Stimulated activated CD8-positive, alpha-beta memory T cell treated with anti-CD3 and anti-CD28 coated beads, Interleukin-4, amount 100 ng/mL, for 4 hours (primary cell): Measurements from ENCODE around the gene POMP.
"Not testable (repeated sequence)": the region's sequence is repeated elsewhere in the genome, so short reads cannot be mapped to it uniquely, and the experiment has no call there.

ENCODE experiments used
- DNase-seq, 2 donors: peaks; one replicate each; pipeline ENCODE4 v3.0.0-alpha.2; 2020; ENCODE audit warnings: low read depth in 2 of 2, low spot score in 1 of 2

Gene POMP

GRCh38 chr13:28637714-28638355, 21.1 kb upstream of the POMP start:
- no peak for DNase-seq

GRCh38 chr13:28638756-28639155, 20.2 kb upstream of the POMP start:
- DNase-seq = no peak

DNA sequence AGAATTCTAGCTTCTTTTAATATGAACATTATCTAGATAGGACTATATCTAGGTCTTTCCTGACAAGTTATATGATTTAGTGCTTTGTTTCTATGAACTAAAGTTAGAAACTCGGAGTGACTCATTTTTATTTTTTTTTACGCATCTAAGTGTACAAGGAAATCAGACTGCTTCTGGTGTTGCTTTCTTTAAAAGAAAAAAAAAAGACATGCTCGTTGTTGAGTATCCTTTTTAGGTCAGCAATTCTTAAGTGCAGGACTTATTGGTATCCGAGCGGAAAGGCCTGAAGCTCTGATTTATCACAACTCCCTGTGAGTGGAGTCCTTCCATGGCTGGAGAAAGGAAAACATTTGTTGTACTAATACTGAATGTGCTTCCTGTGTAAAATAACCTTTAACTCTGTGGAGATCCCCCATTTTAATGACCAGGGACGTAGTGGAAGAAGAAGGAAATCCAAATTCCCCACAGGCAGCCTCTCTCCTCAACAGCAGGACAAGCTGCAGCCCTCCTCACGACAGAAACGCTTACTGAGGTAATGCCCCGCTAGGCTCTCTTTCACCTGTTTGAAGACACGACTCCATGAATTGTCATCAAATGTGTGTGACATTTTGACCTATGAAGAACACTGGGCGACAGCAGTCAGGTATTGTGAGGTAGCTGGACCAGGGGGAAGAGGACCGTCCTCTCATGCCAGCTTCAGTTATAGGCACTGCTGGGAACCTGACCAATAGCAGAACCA, 17.9 kb upstream of the POMP start:
- no peak for DNase-seq

DNA sequence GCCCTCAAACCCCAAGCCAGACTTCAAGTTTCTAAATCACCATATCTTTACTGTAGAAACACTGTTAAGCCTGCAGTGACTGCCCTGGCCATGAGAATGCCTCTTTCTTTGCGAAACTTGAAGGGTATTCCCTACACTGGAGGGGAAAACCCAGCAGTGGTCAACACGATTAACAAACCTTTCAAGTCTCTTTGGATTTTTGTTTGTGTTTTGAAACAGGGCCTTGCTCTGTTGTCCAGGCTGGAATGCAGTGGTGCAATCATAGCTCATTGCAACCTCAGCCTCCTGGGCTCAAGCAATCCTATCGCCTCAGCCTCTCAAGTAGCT, 17.4 kb upstream of the POMP start:
- no peak for DNase-seq

- no peak for DNase-seq
Observed at GRCh38 chr13:28650284-28650683, 8.6 kb upstream of the POMP start.

- no peak for DNase-seq
Observed at GRCh38 chr13:28651810-28652401, 7.0 kb upstream of the POMP start.

GRCh38 chr13:28653111-28653510, 5.8 kb upstream of the POMP start:
- no peak for DNase-seq

DNA sequence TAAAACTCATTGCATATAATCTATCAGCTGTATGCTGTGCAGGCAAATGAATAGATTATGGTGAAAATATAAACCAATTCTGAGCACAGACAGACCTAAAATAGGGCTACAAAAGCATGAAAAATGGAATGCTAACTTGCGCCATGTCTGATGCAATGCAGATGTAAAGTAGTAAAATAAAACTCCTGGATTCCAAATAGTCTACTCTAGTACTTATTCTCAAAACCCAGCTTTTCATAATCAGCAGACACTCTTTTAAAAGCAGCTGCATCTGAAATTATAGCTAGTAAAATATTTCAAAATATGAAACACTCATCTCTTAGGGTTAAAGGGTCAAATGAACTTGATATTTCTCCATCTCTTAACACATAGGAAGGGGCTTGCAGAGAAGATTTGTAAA, 4.7 kb upstream of the POMP start:
- DNase-seq = no peak

GRCh38 chr13:28655561-28655960, 3.4 kb upstream of the POMP start:
- no peak for DNase-seq

- DNase-seq = no peak
Observed at GRCh38 chr13:28657784-28658538, 969 bp upstream of the POMP start.

DNA sequence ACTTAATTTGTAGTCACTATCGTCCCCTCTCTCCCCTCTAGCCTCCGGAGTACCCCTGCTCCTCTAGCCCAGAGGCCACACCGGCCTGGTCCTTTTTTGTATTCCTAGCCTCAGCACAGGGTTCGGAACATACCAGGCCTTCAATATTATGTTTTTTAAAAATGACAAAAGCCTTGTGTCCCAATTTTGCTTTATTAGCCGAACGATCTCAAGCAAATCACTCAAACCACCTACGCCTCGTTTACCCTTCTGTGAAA, 463 bp upstream of the POMP start:
- DNase-seq = no peak

- DNase-seq = no peak
Observed at GRCh38 chr13:28659621-28659970, 666 bp downstream of the POMP start.

DNA sequence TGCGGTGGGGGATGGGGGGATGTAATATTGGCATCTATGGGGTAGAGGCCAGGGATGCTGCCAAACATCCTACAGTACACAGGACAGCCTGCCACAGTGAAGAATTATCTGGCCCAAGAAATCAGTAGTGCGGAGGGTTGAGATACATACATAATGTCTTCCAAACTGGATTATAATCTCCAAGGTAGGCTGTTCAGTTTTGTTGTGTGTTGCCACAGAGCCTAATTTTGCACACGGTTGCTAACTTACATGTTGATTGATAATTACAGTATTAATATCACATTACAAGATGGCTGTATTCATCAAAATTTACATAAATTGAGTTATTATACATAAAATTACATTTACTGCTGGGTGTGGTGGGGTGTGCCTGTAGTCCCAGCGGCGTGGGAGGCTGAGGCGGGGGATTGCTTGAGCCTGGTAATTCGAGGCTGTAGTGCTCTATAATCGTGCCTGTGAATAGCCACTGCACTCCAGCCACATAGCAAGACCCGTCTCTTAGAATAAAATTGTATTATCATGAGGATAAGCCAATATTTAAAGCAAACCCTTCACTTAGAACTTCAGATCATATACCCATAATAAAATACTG, 8.1 kb downstream of the POMP start:
- no peak for DNase-seq

DNA sequence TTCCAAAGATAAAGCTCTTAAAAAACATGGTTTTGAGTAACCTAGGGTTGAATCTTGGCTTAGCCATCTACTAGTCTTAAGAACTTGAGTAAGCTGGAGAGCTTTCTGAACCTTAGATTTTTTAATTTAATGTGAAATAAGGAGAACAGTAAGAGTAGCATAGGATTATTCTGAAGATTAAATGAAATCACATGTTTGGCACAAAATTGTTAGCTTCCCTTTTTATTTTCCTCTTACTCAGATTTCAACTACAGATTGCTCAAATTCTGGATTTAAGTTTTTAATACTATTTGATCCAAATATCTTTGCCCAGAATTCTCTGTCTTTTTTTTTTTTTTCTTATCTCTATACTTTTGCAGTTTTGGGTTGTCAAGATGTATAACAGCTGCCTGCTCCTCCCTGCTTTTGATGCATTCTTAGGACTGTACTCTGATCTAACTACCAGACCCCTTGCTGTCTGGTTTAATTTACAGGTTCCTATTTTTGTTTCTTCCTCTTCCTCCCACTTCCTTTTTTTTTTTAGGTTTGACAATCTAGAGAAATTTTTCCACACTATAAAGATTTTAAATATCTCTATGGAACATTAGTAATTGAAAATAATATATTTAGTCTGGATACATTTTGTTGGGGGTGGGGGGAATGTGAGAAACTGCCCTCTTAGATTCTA, 12.3 kb downstream of the POMP start:
- DNase-seq = no peak

DNA sequence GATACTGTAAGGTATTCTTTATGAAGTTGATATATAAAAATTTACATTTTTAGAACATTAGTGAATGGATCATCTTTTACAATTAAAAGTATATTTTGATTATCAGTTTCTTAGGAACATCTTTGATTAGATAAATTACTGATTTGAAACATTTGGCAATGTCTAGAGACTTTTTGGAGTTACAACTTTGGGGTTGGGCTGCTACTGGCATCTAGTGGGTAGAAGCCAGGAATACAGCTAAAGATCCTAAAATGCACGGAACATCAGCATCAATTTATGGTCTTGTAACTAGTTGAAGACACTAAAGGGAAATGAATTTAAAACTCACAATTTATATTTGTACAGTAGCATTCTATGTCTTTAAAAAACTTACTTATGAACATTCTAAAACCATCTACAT, 19.9 kb downstream of the POMP start:
- no peak for DNase-seq

DNA sequence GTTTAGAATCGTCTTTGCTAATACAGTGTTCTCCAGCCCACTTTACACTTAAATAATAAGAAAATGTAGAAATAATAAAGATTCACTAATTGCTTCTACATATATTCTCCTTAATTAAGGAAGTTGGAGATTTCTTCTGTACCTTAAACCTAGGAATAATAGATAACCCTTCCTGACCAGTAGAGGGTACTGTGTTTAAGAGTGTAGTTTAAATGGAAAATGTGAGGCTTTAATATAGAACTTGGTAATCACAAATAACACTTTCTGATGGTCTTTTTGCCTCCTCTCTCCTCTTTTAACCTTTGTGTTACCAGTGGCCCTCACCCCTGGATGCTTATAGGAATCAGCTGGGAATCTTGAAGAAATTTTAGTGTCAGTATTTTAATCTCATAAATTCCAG, 20.7 kb downstream of the POMP start:
- DNase-seq = no peak

DNA sequence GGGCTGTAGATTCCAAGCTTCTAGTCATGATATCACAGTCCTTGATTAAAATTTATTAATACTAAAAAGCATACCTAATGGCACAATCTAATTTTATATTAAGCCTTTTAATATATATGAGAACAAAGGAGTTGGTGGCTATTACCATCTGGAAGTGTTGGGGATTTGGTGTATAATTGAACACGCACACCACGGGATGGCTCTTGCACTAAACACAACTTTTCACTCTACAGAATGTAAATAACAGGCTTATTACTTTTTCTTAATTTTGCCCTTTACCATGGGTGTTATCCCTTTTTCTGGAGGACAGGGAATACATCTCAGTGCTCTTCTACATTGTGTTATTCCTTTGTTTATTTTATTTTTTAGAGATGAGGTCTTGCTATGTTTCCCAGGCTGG, 21.6 kb downstream of the POMP start:
- DNase-seq = no peak

DNA sequence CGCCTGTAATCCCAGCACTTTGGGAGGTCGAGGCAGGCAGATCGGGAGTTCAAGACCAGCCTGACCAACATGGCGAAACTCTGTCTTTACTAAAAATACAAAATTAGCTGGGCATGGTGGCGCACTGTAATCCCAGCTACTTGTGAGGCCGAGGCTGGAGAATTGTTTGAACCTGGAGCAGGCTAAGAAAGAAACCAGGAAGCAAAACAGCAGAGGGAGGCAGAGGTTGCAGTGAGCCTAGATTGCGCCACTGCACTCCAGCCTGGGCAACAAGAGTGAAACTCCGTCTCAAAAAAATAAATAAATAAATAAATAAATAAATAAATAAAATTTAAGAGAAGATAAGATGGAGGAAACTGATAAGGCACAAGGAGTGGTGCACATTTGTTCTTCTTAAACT, 24.2 kb downstream of the POMP start:
- DNase-seq = not testable (repeated sequence)

- DNase-seq = no peak
Observed at GRCh38 chr13:28684257-28684656, 25.3 kb downstream of the POMP start.

DNA sequence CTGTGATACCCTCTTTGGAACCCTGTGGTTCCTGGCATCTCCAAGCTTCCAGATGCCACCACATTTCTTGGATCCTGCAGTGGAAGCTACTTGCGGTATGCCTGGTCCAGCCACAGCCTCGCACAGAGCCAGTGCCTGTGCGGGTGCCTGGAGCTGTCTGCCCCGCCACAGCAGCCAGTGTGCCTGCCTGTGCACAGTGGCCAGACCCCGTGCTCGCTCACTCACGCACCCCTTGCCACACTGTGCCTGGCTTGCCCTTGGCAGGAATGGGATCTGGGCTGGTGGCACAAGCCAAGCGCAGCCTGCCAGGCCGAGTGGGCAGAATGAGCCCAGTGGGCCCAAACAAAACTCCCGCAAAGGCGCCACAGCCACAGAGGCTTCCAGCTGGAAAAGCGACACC, 26.2 kb downstream of the POMP start:
- no peak for DNase-seq

DNA sequence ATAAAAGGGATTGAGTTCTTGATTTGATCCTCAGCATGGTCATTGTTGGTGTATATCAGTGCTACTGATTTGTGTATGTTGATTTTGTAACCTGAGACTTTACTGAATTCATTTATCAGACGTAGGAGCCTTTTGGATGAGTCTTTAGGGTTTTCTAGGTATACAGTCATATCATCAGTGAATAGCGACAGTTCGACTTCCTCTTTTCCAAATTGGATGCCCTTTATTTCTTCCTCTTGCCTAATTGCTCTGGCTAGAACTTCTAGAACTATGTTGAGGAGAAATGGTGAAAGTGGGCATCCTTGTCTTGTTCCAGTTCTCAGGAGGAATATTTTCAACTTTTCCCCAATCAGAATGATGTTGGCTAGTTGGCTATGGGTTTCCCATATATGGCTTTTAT, 27.0 kb downstream of the POMP start:
- no peak for DNase-seq
